ENCODE measurements around the gene MAP3K13. TPM values are rescaled to one million over a fixed set of nuclear protein-coding genes. Genes with fewer than 3 reads are reported as not detected.

MAP3K13 gene
- total RNA-seq, 1 donor, result 16.3 TPM

GRCh38 chr3:185330644-185331043 is 32.3 kb upstream of the MAP3K13 start:
- no peak for DNase-seq (ENCODE audit: insufficient read length, low spot score, missing footprints)
- Histone ChIP-seq H3K9me3 (ENCODE audit: low read depth, low read length) (no peaks in the 10 kb centered on the region), H3K4me1 (ENCODE audit: insufficient read depth, low read length) (peaks cover 10% of the 10 kb centered on the region), H3K36me3 (ENCODE audit: insufficient read depth, low read length) (no peaks in the 10 kb centered on the region), H3K27me3 (ENCODE audit: insufficient read depth, low read length) (no peaks in the 10 kb centered on the region), H2AFZ (ENCODE audit: low read length) (no peak overlapping the region), H3K4me2 (ENCODE audit: insufficient read depth, low read length) (no peak overlapping the region), H3K4me3 (ENCODE audit: insufficient read depth, low read length) (no peak overlapping the region), H3K79me2 (ENCODE audit: insufficient read depth, low read length) (no peaks in the 10 kb centered on the region), H4K20me1 (ENCODE audit: insufficient read depth, low read length) (no peaks in the 10 kb centered on the region), H3K27ac (ENCODE audit: low read depth, low read length) (no peak overlapping the region)
- TF ChIP-seq CTCF (IDR thresholded peaks at IDR 0.05; ENCODE audit: extremely low read depth, low read depth, low read length), result no peak

GRCh38 chr3:185332026-185332735 is 30.8 kb upstream of the MAP3K13 start:
- no peak for TF ChIP-seq CTCF (IDR thresholded peaks at IDR 0.05; ENCODE audit: extremely low read depth, low read depth, low read length)
- Histone ChIP-seq H4K20me1 (ENCODE audit: insufficient read depth, low read length) (no peaks in the 10 kb centered on the region), H3K9me3 (ENCODE audit: low read depth, low read length) (no peaks in the 10 kb centered on the region), H3K27me3 (ENCODE audit: insufficient read depth, low read length) (no peaks in the 10 kb centered on the region), H3K4me2 (ENCODE audit: insufficient read depth, low read length) (peak overlapping the region; percentile 14), H3K79me2 (ENCODE audit: insufficient read depth, low read length) (no peaks in the 10 kb centered on the region), H3K36me3 (ENCODE audit: insufficient read depth, low read length) (no peaks in the 10 kb centered on the region), H3K27ac (ENCODE audit: low read depth, low read length) (peak overlapping the region; percentile 8), H3K4me3 (ENCODE audit: insufficient read depth, low read length) (no peak overlapping the region), H3K4me1 (ENCODE audit: insufficient read depth, low read length) (peaks cover 14% of the 10 kb centered on the region), H2AFZ (ENCODE audit: low read length) (no peak overlapping the region)
- DNase-seq (ENCODE audit: insufficient read length, low spot score, missing footprints), result peak; percentile 58

- no peak for TF ChIP-seq CTCF (IDR thresholded peaks at IDR 0.05; ENCODE audit: extremely low read depth, low read depth, low read length)
- H3K9me3 ChIP-seq (ENCODE audit: low read depth, low read length), result no peaks in the 10 kb centered on the region
- no peak overlapping the region for H3K4me2 ChIP-seq (ENCODE audit: insufficient read depth, low read length)
- H3K4me3 ChIP-seq (ENCODE audit: insufficient read depth, low read length), result no peak overlapping the region
- DNase-seq (ENCODE audit: insufficient read length, low spot score, missing footprints), result peak; percentile 83
- H3K27ac ChIP-seq (ENCODE audit: low read depth, low read length), result no peak overlapping the region
- no peak overlapping the region for H2AFZ ChIP-seq (ENCODE audit: low read length)
- H3K4me1 ChIP-seq (ENCODE audit: insufficient read depth, low read length), result peaks cover 14% of the 10 kb centered on the region
- no peaks in the 10 kb centered on the region for H3K79me2 ChIP-seq (ENCODE audit: insufficient read depth, low read length)
- no peaks in the 10 kb centered on the region for H3K27me3 ChIP-seq (ENCODE audit: insufficient read depth, low read length)
- no peaks in the 10 kb centered on the region for H4K20me1 ChIP-seq (ENCODE audit: insufficient read depth, low read length)
- no peaks in the 10 kb centered on the region for H3K36me3 ChIP-seq (ENCODE audit: insufficient read depth, low read length)
These were observed 27.1 kb upstream of the MAP3K13 start for GRCh38 chr3:185335799-185336198.

DNA sequence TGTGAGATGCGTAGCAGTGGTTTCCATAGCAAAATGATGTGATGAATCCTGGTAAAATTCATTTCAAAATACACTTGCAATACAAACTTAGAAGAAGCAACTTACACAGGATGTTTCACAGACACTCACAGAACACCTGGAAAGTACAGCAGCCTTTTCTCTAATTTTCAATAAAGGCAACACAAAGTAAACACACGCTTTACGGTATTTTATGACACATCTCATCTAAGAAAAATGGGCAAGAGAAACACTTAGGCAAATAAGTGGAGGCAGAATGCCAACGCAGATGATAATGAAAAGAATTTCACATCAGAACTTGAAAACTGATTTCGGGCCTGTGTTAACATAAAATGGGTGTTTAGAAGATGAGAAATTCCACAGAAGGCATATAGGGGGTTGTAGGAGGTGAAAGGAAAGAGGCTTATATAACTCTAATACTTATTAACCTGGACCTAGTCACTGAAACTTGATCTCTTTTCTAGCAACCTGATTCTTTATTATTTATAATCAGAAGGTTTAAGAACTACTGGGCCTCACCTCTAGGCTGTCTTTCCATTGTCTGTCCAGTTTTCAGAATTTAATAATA is 25.6 kb upstream of the MAP3K13 start:
- Histone ChIP-seq H3K9me3 (ENCODE audit: low read depth, low read length) (no peaks in the 10 kb centered on the region), H3K27ac (ENCODE audit: low read depth, low read length) (no peak overlapping the region), H4K20me1 (ENCODE audit: insufficient read depth, low read length) (no peaks in the 10 kb centered on the region), H3K36me3 (ENCODE audit: insufficient read depth, low read length) (no peaks in the 10 kb centered on the region), H3K79me2 (ENCODE audit: insufficient read depth, low read length) (no peaks in the 10 kb centered on the region), H2AFZ (ENCODE audit: low read length) (no peak overlapping the region), H3K4me3 (ENCODE audit: insufficient read depth, low read length) (no peak overlapping the region), H3K4me1 (ENCODE audit: insufficient read depth, low read length) (peaks cover 8% of the 10 kb centered on the region), H3K27me3 (ENCODE audit: insufficient read depth, low read length) (no peaks in the 10 kb centered on the region), H3K4me2 (ENCODE audit: insufficient read depth, low read length) (no peak overlapping the region)
- no peak for DNase-seq (ENCODE audit: insufficient read length, low spot score, missing footprints)
- TF ChIP-seq CTCF (IDR thresholded peaks at IDR 0.05; ENCODE audit: extremely low read depth, low read depth, low read length), result no peak

Measured in osteoblast (primary cell).